AG04449 (cell line): Measurements from ENCODE around the gene UBE2O.

Source experiments
- CTCF ChIA-PET: fragments of 350-600 bp; formaldehyde crosslinking; extraction: SDS; loops from one replicate; lab custom pipeline; 2021; ENCODE audit warnings: antibody characterized with exemption; lab: Yijun Ruan, JAX
- POLR2A ChIA-PET: fragments of 400-600, 350-600 bp; formaldehyde crosslinking; extraction: SDS; loops from one replicate; lab custom pipeline; 2020; ENCODE audit warnings: antibody characterized with exemption, inconsistent platforms; lab: Yijun Ruan, JAX
- DNase-seq: peaks from one replicate; pipeline ENCODE4 v3.0.0-alpha.2; 2010; ENCODE audit warnings: low read depth, low spot score
- H3K4me3 ChIP-seq: 2 replicates; pipeline ENCODE4 v1.5.1; 2011; ENCODE audit warnings: low read depth, mild to moderate bottlenecking, control low read depth, low read length
- TF ChIP-seq, protein P1 (sequence below): IDR thresholded peaks from one replicate; pipeline ENCODE4 v1.5.1; 2011; ENCODE audit warnings: mild to moderate bottlenecking, moderate library complexity, low read length, control low read depth, inconsistent platforms; ENCODE audit not compliant: insufficient read depth; ENCODE audit errors: missing control alignments

The UBE2O gene

DNA sequence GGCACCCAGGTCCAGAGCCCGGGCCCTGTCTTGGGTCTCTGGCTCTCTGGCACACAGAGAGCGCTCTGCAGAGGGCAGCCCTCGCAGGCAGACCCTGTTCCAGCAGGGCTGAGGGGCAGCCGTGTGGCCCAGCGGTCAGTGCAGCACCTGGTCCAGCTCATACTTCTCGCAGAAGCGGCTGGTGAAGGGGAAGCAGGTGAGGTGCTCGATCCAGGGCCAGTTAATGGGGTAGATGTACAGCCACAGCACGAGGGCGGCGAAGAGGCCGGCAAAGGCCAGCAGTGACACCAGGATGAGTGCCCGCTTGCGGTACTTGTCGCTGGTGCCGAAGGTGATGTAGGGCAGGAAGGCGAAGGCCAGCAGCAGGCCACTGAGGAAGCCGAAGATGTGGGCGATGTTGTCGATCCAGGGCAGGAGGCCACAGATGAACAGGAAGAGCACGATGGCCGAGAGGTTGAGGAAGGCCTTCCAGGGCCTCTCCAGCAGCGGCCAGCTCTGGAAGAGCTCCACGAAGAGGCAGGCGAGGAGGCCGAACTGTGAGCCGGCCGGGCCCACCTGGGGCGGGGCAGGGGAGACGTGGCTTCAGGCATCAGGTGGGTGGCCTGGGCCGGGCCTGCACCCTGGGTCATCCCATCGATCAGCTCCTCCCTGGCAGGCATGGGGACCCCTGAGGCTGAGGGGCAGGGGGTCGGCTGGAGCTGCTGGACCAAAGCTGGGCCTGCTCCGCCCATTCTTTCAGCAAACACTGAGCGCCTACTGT, 18.7 kb upstream of the UBE2O start:
- H3K4me3 ChIP-seq: no peak overlapping the region
- TF ChIP-seq, protein P1, sequence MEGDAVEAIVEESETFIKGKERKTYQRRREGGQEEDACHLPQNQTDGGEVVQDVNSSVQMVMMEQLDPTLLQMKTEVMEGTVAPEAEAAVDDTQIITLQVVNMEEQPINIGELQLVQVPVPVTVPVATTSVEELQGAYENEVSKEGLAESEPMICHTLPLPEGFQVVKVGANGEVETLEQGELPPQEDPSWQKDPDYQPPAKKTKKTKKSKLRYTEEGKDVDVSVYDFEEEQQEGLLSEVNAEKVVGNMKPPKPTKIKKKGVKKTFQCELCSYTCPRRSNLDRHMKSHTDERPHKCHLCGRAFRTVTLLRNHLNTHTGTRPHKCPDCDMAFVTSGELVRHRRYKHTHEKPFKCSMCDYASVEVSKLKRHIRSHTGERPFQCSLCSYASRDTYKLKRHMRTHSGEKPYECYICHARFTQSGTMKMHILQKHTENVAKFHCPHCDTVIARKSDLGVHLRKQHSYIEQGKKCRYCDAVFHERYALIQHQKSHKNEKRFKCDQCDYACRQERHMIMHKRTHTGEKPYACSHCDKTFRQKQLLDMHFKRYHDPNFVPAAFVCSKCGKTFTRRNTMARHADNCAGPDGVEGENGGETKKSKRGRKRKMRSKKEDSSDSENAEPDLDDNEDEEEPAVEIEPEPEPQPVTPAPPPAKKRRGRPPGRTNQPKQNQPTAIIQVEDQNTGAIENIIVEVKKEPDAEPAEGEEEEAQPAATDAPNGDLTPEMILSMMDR: no peak
- ChIA-PET POLR2A (no interaction called here), CTCF (interaction anchor here (1.5 to 34.4 kb wide), 2 partner anchors 13 to 27 kb away, joined by 4 to 1209 read pairs; partner anchors contain the start of gene RHBDF2)
- no peak for DNase-seq

DNA sequence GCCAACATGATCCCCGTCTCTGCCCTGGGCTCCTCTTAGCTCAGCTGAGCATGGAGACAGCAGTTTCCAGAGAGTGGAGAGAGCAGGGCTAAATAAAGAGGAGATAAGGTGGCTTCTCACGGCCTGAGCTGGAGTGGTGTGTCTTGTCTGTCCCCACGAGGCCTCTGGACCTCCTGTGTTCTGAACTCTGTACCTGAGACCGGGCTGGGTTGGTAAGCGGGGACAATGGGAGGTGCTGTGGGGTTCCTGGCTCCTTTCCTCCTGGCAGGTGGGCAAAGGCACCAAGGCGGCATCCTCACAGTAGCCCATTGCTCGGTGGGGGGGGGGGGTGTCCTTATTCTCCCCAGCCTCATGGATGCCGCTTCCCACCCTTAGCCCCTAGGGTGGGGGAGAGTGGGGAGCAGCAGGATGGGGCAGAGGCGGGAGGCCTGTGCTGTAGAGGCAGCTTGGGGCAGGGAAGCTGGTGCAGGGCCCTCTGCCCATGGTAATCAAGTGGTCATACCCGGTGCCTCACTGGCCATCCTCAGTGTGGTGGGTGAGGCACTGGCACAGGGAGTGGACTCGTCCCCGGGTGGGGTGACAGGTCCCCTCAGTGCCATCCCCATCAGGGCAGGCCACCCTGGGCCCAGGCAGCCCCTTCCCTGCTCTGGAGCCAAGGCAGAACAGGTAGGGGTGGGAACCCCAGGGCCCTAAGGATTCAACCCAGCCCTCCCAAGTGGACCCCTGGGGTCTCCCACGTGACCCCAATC, 17.2 kb upstream of the UBE2O start:
- no peak overlapping the region for H3K4me3 ChIP-seq
- CTCF ChIA-PET: interaction anchor here (1.1 to 34.4 kb wide), 3 partner anchors 14 to 72 kb away, joined by 3 to 1209 read pairs (median 69); partner anchors contain the start of genes RHBDF2 and UBE2O
- no peak for DNase-seq
- TF ChIP-seq, protein P1: no peak
- POLR2A ChIA-PET: no interaction called here

DNA sequence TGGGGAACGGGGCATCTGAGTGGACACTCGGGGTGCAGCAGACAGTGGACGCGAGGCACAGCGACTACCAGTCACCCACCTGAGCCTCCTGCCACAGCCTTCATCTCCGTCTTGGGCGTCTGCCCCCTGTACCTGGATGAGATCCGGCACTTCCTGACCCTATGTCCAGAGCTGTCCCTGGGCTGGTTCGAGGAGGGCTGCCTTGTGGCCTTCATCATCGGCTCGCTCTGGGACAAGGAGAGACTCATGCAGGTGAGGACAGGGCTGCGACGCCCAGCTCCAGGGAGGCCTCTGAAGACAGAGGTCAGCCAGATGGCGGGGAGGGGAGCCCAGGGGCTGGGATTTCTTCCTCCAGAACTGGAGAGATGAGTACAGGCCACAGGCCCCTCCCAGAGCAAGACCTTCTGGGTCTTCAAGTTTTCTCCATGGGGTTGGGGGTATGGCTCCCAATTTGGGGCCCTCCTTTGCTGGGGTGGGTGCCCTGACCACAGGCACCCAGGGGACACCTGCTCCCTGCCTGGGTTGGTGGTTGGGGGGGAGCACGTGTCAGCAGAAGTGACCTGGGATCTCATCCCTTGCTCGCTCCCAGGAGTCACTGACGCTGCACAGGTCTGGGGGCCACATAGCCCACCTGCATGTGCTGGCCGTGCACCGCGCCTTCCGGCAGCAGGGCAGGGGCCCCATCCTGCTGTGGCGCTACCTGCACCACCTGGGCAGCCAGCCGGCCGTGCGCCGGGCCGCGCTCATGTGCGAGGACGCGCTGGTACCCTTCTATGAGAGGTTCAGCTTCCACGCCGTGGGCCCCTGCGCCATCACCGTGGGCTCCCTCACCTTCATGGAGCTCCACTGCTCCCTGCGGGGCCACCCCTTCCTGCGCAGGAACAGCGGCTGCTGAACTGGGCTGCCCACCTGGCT, 16.4 kb upstream of the UBE2O start:
- DNase-seq: no peak
- H3K4me3 ChIP-seq: no peak overlapping the region
- ChIA-PET CTCF (interaction anchor here (0.7 to 34.4 kb wide), 4 partner anchors 13 to 78 kb away, joined by 3 to 1209 read pairs (median 36); partner anchors contain the start of genes RHBDF2 and UBE2O), POLR2A (no interaction called here)
- TF ChIP-seq, protein P1: no peak

DNA sequence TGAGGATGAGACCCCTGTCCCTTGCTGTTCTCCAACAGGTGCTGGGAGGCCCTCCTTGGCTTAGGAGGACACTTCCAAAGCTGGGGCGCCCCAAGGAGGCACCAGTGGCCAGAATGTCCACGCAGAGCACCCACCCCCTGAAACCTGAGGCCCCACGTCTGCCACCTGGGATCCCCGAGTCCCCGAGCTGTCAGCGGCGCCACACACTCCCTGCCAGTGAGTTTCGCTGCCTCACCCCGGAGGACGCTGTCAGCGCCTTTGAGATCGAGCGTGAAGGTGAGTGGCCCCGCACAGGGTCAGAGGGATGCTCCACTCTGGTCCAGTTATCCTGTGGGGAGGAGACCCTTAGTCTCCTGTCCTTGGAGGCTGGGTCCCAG, 15.7 kb upstream of the UBE2O start:
- TF ChIP-seq, protein P1: no peak
- ChIA-PET CTCF (interaction anchor here (0.7 to 34.4 kb wide), 4 partner anchors 9 to 78 kb away, joined by 3 to 1209 read pairs (median 50); partner anchors contain the start of genes RHBDF2 and UBE2O), POLR2A (no interaction called here)
- no peak overlapping the region for H3K4me3 ChIP-seq
- no peak for DNase-seq

DNA sequence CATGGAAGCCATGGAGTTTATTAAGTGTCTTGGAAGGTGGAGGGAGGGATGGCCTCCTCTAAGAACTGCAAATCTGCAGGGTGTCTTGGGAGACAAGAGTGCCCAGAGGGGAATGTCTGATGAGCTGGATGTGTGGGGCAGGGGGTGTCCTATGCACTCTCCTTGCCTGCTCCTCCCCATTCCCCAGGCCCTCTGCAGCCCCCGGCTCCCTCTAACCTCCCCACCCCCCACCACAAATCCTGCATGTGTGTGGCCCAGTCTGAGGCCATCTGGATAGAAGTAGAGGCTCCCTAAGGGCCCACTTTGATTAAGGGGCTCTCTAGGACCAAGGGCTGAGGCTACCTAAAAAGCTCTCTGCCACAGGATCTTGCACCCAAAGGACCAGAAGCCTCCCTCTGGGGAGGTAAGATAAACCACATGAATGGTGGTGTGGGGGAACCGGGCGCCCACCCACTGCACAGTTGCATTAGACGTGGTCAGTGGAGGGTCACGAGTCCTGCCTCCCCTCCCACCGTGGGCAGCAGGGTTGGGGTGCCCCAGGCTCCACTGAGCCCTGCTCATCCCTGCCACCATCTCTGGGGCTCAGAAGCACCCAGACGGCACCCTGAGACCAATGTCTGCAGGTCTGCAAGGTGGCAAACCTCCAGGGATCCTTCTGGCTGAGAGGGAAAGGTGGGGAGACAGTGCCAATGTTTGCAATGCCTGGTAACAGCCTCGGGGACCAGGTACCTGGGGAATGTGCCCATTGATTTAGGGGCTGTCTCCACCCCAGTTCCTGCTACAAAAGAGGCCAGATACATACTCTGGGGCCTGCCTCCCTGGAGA, 15.1 kb upstream of the UBE2O start:
- TF ChIP-seq, protein P1: no peak
- ChIA-PET CTCF (interaction anchor here (1.0 to 34.4 kb wide), 12 partner anchors 7 to 156 kb away, joined by 3 to 1209 read pairs (median 8); partner anchors contain the start of genes RHBDF2 and UBE2O), POLR2A (no interaction called here)
- H3K4me3 ChIP-seq: no peak overlapping the region
- DNase-seq: no peak
